HEK293 (cell line): ENCODE data around the gene CD2BP2.

Source experiments
- BCL11A ChIP-seq: fragments of 450-650 bp; formaldehyde crosslinking; IDR thresholded peaks from 2 replicates; pipeline ENCODE4 v1.5.1; 2016; ENCODE audit warnings: low read depth, missing biosample characterization, missing genetic modification characterization
- GLIS2 ChIP-seq: fragments of 450-650 bp; formaldehyde crosslinking; IDR thresholded peaks from 2 replicates; pipeline ENCODE4 v1.5.1; 2016; ENCODE audit warnings: missing biosample characterization, missing genetic modification characterization
- HOXA7 ChIP-seq: sonication (generic); formaldehyde crosslinking; IDR thresholded peaks from 2 replicates; pipeline ENCODE4 v1.8.1; 2022; ENCODE audit warnings: missing genetic modification reagents, borderline replicate concordance
- HOXC10 ChIP-seq: sonication (generic); formaldehyde crosslinking; IDR thresholded peaks from 2 replicates; pipeline ENCODE4 v1.8.1; 2023; ENCODE audit warnings: mild to moderate bottlenecking, missing genetic modification reagents
- KLF10 ChIP-seq: fragments of 450-650 bp; IDR thresholded peaks from 2 replicates; pipeline ENCODE4 v1.5.1; 2018; ENCODE audit warnings: missing biosample characterization, mild to moderate bottlenecking, missing genetic modification characterization
- KLF9 ChIP-seq: fragments of 450-650 bp; formaldehyde crosslinking; IDR thresholded peaks from 2 replicates; pipeline ENCODE4 v1.5.1; 2016; ENCODE audit warnings: missing biosample characterization, missing genetic modification characterization, low read depth
- PRDM1 ChIP-seq: fragments of 450-650 bp; formaldehyde crosslinking; IDR thresholded peaks from 2 replicates; pipeline ENCODE4; 2016; ENCODE audit warnings: missing biosample characterization, missing genetic modification characterization
- REPIN1 ChIP-seq: fragments of 450-650 bp; formaldehyde crosslinking; IDR thresholded peaks from 2 replicates; pipeline ENCODE4 v1.5.1; 2017; ENCODE audit warnings: missing biosample characterization, missing genetic modification characterization, low read depth
- YY1 ChIP-seq: fragments of 450-650 bp; formaldehyde crosslinking; IDR thresholded peaks from 2 replicates; pipeline ENCODE4 v1.5.1; 2018; ENCODE audit warnings: missing biosample characterization, missing genetic modification characterization
- ZBTB17 ChIP-seq: fragments of 450-650 bp; formaldehyde crosslinking; IDR thresholded peaks from 2 replicates; pipeline ENCODE4 v1.5.1; 2016; ENCODE audit warnings: missing biosample characterization, missing genetic modification characterization
- ZFHX2 ChIP-seq: fragments of 450-650 bp; formaldehyde crosslinking; conservative IDR thresholded peaks from 2 replicates; pipeline ENCODE4 v1.5.1; 2016; ENCODE audit warnings: missing biosample characterization, missing genetic modification characterization
- ZNF112 ChIP-seq: fragments of 450-650 bp; formaldehyde crosslinking; IDR thresholded peaks from 2 replicates; pipeline ENCODE4 v1.5.0; 2017; ENCODE audit warnings: missing biosample characterization, missing genetic modification characterization
- ZNF133 ChIP-seq: fragments of 450-650 bp; formaldehyde crosslinking; IDR thresholded peaks from 2 replicates; pipeline ENCODE4 v1.5.1; 2016; ENCODE audit warnings: missing biosample characterization, missing genetic modification characterization
- ZNF146 ChIP-seq: fragments of 450-650 bp; formaldehyde crosslinking; IDR thresholded peaks from 2 replicates; pipeline ENCODE4 v1.5.1; 2016; ENCODE audit warnings: missing biosample characterization, missing genetic modification characterization
- ZNF184 ChIP-seq: fragments of 450-650 bp; IDR thresholded peaks from 2 replicates; pipeline ENCODE4 v1.5.1; 2018; ENCODE audit warnings: missing biosample characterization, mild to moderate bottlenecking, missing genetic modification characterization
- ZNF2 ChIP-seq: fragments of 450-650 bp; formaldehyde crosslinking; IDR thresholded peaks from 2 replicates; pipeline ENCODE4 v1.5.1; 2016; ENCODE audit warnings: missing biosample characterization, missing genetic modification characterization
- ZNF311 ChIP-seq: fragments of 450-650 bp; formaldehyde crosslinking; IDR thresholded peaks from 2 replicates; pipeline ENCODE4 v1.5.1; 2017; ENCODE audit warnings: missing biosample characterization, missing genetic modification characterization, borderline replicate concordance
- ZNF335 ChIP-seq: fragments of 450-650 bp; formaldehyde crosslinking; conservative IDR thresholded peaks from 2 replicates; pipeline ENCODE4 v1.5.1; 2016; ENCODE audit warnings: missing biosample characterization, missing genetic modification characterization
- ZNF426 ChIP-seq: fragments of 450-650 bp; formaldehyde crosslinking; IDR thresholded peaks from 2 replicates; pipeline ENCODE4 v1.5.1; 2017; ENCODE audit warnings: missing biosample characterization, missing genetic modification characterization, mild to moderate bottlenecking, inconsistent platforms, moderate library complexity
- ZNF501 ChIP-seq: fragments of 450-650 bp; formaldehyde crosslinking; IDR thresholded peaks from 2 replicates; pipeline ENCODE4 v1.5.1; 2016; ENCODE audit warnings: missing biosample characterization, missing genetic modification characterization
- ZNF555 ChIP-seq: fragments of 450-650 bp; formaldehyde crosslinking; conservative IDR thresholded peaks from 2 replicates; pipeline ENCODE4 v1.5.1; 2017; ENCODE audit warnings: missing biosample characterization, mild to moderate bottlenecking, missing genetic modification characterization, inconsistent platforms
- ZNF623 ChIP-seq: fragments of 450-650 bp; formaldehyde crosslinking; IDR thresholded peaks from 2 replicates; pipeline ENCODE4 v1.5.1; 2016; ENCODE audit warnings: missing biosample characterization, missing genetic modification characterization
- ZNF785 ChIP-seq: fragments of 450-650 bp; formaldehyde crosslinking; IDR thresholded peaks from 2 replicates; pipeline ENCODE4 v1.5.1; 2016; ENCODE audit warnings: missing biosample characterization, missing genetic modification characterization
- ZNF792 ChIP-seq: fragments of 450-650 bp; formaldehyde crosslinking; IDR thresholded peaks from 2 replicates; pipeline ENCODE4 v1.5.1; 2016; ENCODE audit warnings: missing biosample characterization, missing genetic modification characterization
- ZNF830 ChIP-seq: fragments of 450-650 bp; IDR thresholded peaks from 2 replicates; pipeline ENCODE4 v1.5.0; 2018; ENCODE audit warnings: missing biosample characterization, missing genetic modification characterization, low read depth, mild to moderate bottlenecking, moderate library complexity
- ZNF837 ChIP-seq: fragments of 450-650 bp; formaldehyde crosslinking; IDR thresholded peaks from 2 replicates; pipeline ENCODE4 v1.5.1; 2016; ENCODE audit warnings: missing biosample characterization, missing genetic modification characterization
- ZNF843 ChIP-seq: fragments of 450-650 bp; formaldehyde crosslinking; IDR thresholded peaks from 2 replicates; pipeline ENCODE4 v1.5.1; 2016; ENCODE audit warnings: missing biosample characterization, missing genetic modification characterization
- ZSCAN30 ChIP-seq: fragments of 450-650 bp; IDR thresholded peaks from 2 replicates; pipeline ENCODE4 v1.5.1; 2018; ENCODE audit warnings: missing biosample characterization, mild to moderate bottlenecking, missing genetic modification characterization, moderate library complexity
- TF ChIP-seq, protein P1 (sequence below): fragments of 450-650 bp; formaldehyde crosslinking; IDR thresholded peaks from 2 replicates; pipeline ENCODE4 v1.5.1; 2017; ENCODE audit warnings: missing biosample characterization, missing genetic modification characterization
- TF ChIP-seq, protein P2 (sequence below): fragments of 450-650 bp; formaldehyde crosslinking; optimal IDR thresholded peaks from 2 replicates; pipeline ENCODE3; 2016; ENCODE audit warnings: missing biosample characterization, mild to moderate bottlenecking, missing genetic modification characterization
- TF ChIP-seq, protein P3 (sequence below): sonication (generic); formaldehyde crosslinking; IDR thresholded peaks from 2 replicates; pipeline ENCODE4 v1.8.1; 2022; ENCODE audit warnings: mild to moderate bottlenecking, moderate library complexity, missing genetic modification reagents
- TF ChIP-seq, protein P4 (sequence below): fragments of 450-650 bp; formaldehyde crosslinking; IDR thresholded peaks from 2 replicates; pipeline ENCODE4 v1.5.1; 2016; ENCODE audit warnings: missing biosample characterization, missing genetic modification characterization
- TF ChIP-seq, protein P5 (sequence below): fragments of 450-650 bp; formaldehyde crosslinking; IDR thresholded peaks from 2 replicates; pipeline ENCODE4 v1.5.1; 2017; ENCODE audit warnings: missing biosample characterization, missing genetic modification characterization
- TF ChIP-seq, protein P6 (sequence below): fragments of 450-650 bp; formaldehyde crosslinking; IDR thresholded peaks from 2 replicates; pipeline ENCODE4 v1.5.1; 2016; ENCODE audit warnings: missing biosample characterization, missing genetic modification characterization

The CD2BP2 gene

DNA sequence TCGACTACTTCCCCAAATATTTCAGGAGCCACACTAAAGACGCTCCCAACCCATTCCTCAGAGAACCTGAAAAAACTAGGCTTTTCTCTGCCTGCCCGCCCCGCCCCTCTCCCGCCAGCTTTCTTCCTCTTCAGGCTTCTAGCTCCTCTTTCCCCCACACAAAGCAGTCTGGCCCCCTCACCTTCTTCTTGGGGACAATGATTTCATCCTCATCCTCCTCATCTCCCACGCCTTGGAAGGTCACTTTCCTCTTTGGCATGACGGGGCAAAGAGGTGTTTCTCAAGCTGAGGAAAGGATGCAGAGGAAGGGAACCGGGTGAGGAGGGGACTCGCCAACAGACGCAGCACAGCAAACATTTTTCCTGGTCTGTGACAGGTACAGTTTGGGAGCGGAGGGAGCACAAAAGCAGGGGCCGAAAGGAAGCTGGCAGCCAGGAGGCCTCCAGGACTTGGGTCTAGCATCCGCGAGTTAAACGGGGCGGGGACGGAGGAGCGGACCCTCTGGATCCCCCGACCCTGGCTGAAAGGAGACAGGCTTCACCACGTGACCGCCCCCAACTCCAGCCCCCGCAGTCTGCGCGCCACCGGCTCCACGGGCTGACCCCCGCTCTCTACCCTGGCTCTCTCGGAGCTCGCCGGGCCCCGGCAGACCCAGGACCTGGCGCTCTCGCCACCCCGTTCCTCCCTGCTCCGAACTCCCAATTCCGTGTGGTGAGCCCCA, 525 bp downstream of the CD2BP2 start (continued):
- TF ChIP-seq, protein P1, sequence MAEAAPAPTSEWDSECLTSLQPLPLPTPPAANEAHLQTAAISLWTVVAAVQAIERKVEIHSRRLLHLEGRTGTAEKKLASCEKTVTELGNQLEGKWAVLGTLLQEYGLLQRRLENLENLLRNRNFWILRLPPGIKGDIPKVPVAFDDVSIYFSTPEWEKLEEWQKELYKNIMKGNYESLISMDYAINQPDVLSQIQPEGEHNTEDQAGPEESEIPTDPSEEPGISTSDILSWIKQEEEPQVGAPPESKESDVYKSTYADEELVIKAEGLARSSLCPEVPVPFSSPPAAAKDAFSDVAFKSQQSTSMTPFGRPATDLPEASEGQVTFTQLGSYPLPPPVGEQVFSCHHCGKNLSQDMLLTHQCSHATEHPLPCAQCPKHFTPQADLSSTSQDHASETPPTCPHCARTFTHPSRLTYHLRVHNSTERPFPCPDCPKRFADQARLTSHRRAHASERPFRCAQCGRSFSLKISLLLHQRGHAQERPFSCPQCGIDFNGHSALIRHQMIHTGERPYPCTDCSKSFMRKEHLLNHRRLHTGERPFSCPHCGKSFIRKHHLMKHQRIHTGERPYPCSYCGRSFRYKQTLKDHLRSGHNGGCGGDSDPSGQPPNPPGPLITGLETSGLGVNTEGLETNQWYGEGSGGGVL (tag by site-specific recombination), result peak; percentile 25; the same call in 1 of the 2 replicates
- peak; percentile 88; the same call in 1 of the 2 replicates for TF ChIP-seq HOXC10 (CRISPR knock-in tag)
- TF ChIP-seq GLIS2, result no peak
- TF ChIP-seq ZNF112 (tag by site-specific recombination), result no peak
- TF ChIP-seq KLF10 (tag by site-specific recombination), result no peak
- TF ChIP-seq, protein P2, sequence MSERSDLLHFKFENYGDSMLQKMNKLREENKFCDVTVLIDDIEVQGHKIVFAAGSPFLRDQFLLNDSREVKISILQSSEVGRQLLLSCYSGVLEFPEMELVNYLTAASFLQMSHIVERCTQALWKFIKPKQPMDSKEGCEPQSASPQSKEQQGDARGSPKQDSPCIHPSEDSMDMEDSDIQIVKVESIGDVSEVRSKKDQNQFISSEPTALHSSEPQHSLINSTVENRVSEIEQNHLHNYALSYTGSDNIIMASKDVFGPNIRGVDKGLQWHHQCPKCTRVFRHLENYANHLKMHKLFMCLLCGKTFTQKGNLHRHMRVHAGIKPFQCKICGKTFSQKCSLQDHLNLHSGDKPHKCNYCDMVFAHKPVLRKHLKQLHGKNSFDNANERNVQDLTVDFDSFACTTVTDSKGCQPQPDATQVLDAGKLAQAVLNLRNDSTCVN, result peak; percentile 81
- no peak for TF ChIP-seq ZSCAN30 (tag by site-specific recombination)
- no peak for TF ChIP-seq ZNF792
- TF ChIP-seq ZBTB17, result no peak
- TF ChIP-seq, protein P3, sequence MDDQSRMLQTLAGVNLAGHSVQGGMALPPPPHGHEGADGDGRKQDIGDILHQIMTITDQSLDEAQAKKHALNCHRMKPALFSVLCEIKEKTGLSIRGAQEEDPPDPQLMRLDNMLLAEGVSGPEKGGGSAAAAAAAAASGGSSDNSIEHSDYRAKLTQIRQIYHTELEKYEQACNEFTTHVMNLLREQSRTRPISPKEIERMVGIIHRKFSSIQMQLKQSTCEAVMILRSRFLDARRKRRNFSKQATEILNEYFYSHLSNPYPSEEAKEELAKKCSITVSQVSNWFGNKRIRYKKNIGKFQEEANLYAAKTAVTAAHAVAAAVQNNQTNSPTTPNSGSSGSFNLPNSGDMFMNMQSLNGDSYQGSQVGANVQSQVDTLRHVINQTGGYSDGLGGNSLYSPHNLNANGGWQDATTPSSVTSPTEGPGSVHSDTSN (CRISPR knock-in tag), result peak; percentile 53; the same call in 1 of the 2 replicates
- TF ChIP-seq PRDM1, result no peak
- TF ChIP-seq ZNF146 (tag by site-specific recombination), result no peak; the same call in 1 of the 2 replicates
- TF ChIP-seq ZNF501, result 0 out of 2 replicates have a peak, but pooled peaks have one; percentile 25
- TF ChIP-seq ZNF2, result no peak
- TF ChIP-seq ZNF335 (tag by site-specific recombination), result no peak
- TF ChIP-seq ZNF837, result no peak
- no peak for TF ChIP-seq ZNF830 (tag by site-specific recombination)
- TF ChIP-seq ZNF184 (tag by site-specific recombination), result no peak
- TF ChIP-seq BCL11A (tag by site-specific recombination), result no peak
- peak; percentile 38; the same call in 1 of the 2 replicates for TF ChIP-seq ZNF623
- no peak for TF ChIP-seq HOXA7
- no peak for TF ChIP-seq ZNF426 (tag by site-specific recombination)
- TF ChIP-seq ZNF555, result no peak
- peak; percentile 7; the same call in 1 of the 2 replicates for TF ChIP-seq KLF9 (tag by site-specific recombination)
- TF ChIP-seq ZNF311 (tag by site-specific recombination), result no peak
- no peak for TF ChIP-seq ZNF785
- TF ChIP-seq, protein P4, sequence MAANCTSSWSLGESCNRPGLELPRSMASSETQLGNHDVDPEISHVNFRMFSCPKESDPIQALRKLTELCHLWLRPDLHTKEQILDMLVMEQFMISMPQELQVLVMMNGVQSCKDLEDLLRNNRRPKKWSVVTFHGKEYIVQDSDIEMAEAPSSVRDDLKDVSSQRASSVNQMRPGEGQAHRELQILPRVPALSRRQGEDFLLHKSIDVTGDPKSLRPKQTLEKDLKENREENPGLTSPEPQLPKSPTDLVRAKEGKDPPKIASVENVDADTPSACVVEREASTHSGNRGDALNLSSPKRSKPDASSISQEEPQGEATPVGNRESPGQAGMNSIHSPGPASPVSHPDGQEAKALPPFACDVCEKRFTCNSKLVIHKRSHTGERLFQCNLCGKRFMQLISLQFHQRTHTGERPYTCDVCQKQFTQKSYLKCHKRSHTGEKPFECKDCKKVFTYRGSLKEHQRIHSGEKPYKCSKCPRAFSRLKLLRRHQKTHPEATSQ (tag by site-specific recombination), result peak; percentile 71; the same call in 1 of the 2 replicates
- TF ChIP-seq, protein P5, sequence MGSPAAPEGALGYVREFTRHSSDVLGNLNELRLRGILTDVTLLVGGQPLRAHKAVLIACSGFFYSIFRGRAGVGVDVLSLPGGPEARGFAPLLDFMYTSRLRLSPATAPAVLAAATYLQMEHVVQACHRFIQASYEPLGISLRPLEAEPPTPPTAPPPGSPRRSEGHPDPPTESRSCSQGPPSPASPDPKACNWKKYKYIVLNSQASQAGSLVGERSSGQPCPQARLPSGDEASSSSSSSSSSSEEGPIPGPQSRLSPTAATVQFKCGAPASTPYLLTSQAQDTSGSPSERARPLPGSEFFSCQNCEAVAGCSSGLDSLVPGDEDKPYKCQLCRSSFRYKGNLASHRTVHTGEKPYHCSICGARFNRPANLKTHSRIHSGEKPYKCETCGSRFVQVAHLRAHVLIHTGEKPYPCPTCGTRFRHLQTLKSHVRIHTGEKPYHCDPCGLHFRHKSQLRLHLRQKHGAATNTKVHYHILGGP, result no peak
- no peak for TF ChIP-seq ZNF133 (tag by site-specific recombination)
- TF ChIP-seq, protein P6, sequence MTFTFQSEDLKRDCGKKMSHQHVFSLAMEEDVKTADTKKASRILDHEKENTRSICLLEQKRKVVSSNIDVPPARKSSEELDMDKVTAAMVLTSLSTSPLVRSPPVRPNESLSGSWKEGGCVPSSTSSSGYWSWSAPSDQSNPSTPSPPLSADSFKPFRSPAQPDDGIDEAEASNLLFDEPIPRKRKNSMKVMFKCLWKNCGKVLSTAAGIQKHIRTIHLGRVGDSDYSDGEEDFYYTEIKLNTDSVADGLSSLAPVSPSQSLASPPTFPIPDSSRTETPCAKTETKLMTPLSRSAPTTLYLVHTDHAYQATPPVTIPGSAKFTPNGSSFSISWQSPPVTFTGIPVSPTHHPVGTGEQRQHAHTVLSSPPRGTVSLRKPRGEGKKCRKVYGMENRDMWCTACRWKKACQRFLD (tag by site-specific recombination), result no peak
- 0 out of 2 replicates have a peak, but pooled peaks have one; percentile 8 for TF ChIP-seq ZNF843 (tag by site-specific recombination)
- TF ChIP-seq YY1 (tag by site-specific recombination), result no peak
- TF ChIP-seq ZFHX2, result peak; percentile 88
- no peak; the same call in 1 of the 2 replicates for TF ChIP-seq REPIN1 (tag by site-specific recombination)
